HCT116 (cell line): ENCODE results near the gene CIRBP. TPM values are rescaled to one million over a fixed set of nuclear protein-coding genes. Genes with fewer than 3 reads are reported as not detected.

Source experiments
- ATAC-seq: fragments of 200-7000 bp; cut with Tn5 transposase; 2 replicates; pipeline ENCODE4 v1.9.1; 2020; ENCODE audit warnings: mild to moderate bottlenecking, moderate library complexity
- BruUV-seq: library from RNA; stranded (reverse); fragments of 400-500 nt; replicated peaks from 2 replicates; lab custom pipeline; 2021; lab: Mats Ljungman, UMichigan
- CTCF ChIA-PET: fragments of 300-600 bp; sonication (Branson Sonifier 250); formaldehyde crosslinking; loops from one replicate; lab custom pipeline; 2021; ENCODE audit warnings: antibody characterized with exemption; lab: Charles Lee
- POLR2A ChIA-PET: fragments of 300-600, 350-600 bp; sonication (Branson Sonifier 250); formaldehyde crosslinking; loops from one replicate; lab custom pipeline; 2021; ENCODE audit warnings: antibody characterized with exemption; lab: Charles Lee
- RAD21 ChIA-PET, 2 experiments: fragments of 300-600 bp; sonication (Branson Sonifier 250); formaldehyde crosslinking; loops; one replicate each; lab custom pipeline; 2023; ENCODE audit warnings: low total read pairs in 2 of 2; ENCODE audit not compliant: uncharacterized antibody in 2 of 2, unreplicated experiment in 2 of 2, low non-redundant PET in 1 of 2; lab: Charles Lee
- DNase-seq: peaks from one replicate; pipeline ENCODE4 v3.0.0-alpha.2; 2010; ENCODE audit warnings: low read depth, low spot score
- H2AFZ ChIP-seq: fragments of 200-600 bp; shearing (Covaris generic), sonication (generic); 2 replicates; pipeline ENCODE4 v1.6.1; 2017; ENCODE audit warnings: low read depth, mixed run types, mixed read lengths, antibody characterized with exemption, low read length; ENCODE audit not compliant: poor library complexity, severe bottlenecking
- H3K27ac ChIP-seq: 2 replicates; pipeline ENCODE4 v1.5.1; 2012; ENCODE audit warnings: low read depth, low read length
- H3K27me3 ChIP-seq: fragments of 200-600 bp; sonication (generic); 2 replicates; pipeline ENCODE4 v1.6.1; 2016; ENCODE audit warnings: mixed run types, low read length, mixed read lengths; ENCODE audit not compliant: insufficient read depth
- H3K36me3 ChIP-seq, 2 experiments: fragments of 200-500 bp in 1 of 2; fragments of 200-600 bp in 1 of 2; sonication (Bioruptor generic) in 1 of 2; sonication (generic) in 1 of 2; 2 replicates each; pipeline versions ENCODE4 v1.5.1 to v1.6.1; 2014 to 2016; ENCODE audit warnings: low read length in 2 of 2, inconsistent platforms in 1 of 2, mixed read lengths in 1 of 2, mixed run types in 1 of 2; ENCODE audit not compliant: insufficient read depth in 2 of 2, control insufficient read depth in 1 of 2
- H3K4me1 ChIP-seq, 2 experiments: fragments of 200-600 bp in 1 of 2; sonication (generic) in 1 of 2; 2 replicates each; pipeline versions ENCODE4 v1.5.1 to v1.6.1; 2012 to 2017; ENCODE audit warnings: low read length in 2 of 2, inconsistent platforms in 1 of 2, mild to moderate bottlenecking in 1 of 2, mixed read lengths in 1 of 2, mixed run types in 1 of 2, moderate library complexity in 1 of 2; ENCODE audit not compliant: insufficient read depth in 2 of 2, control insufficient read depth in 1 of 2
- H3K4me2 ChIP-seq: fragments of 200-600 bp; sonication (generic); 2 replicates; pipeline ENCODE4 v1.6.1; 2017; ENCODE audit warnings: mixed run types, low read length, mixed read lengths
- H3K4me3 ChIP-seq, 2 experiments: fragments of 200-600 bp in 1 of 2; sonication (generic) in 1 of 2; replicated peaks in 1 of 2; 2 replicates each; pipeline ENCODE4 v1.5.1; 2011 to 2016; ENCODE audit warnings: low read length in 2 of 2, control low read depth in 1 of 2, low read depth in 1 of 2, mild to moderate bottlenecking in 1 of 2, mixed read lengths in 1 of 2, mixed run types in 1 of 2
- H3K79me2 ChIP-seq: fragments of 200-600 bp; sonication (generic); 2 replicates; pipeline ENCODE4 v1.6.1; 2017; ENCODE audit warnings: mild to moderate bottlenecking, mixed run types, low read length, moderate library complexity, mixed read lengths; ENCODE audit not compliant: insufficient read depth
- H3K9ac ChIP-seq: fragments of 200-600 bp; sonication (generic); 2 replicates; pipeline ENCODE4 v1.6.1; 2016; ENCODE audit warnings: low read length, mixed read lengths
- H3K9me2 ChIP-seq: fragments of 200-600 bp; sonication (generic), shearing (Covaris generic); 2 replicates; pipeline ENCODE4 v1.6.1; 2017; ENCODE audit warnings: mixed run types, mild to moderate bottlenecking, moderate library complexity; ENCODE audit not compliant: insufficient read depth
- H3K9me3 ChIP-seq, 2 experiments: fragments of 200-500 bp in 1 of 2; fragments of 200-600 bp in 1 of 2; sonication (Bioruptor generic) in 1 of 2; sonication (generic) in 1 of 2; 2 replicates each; pipeline ENCODE4 v1.6.1; 2014 to 2017; ENCODE audit warnings: low read length in 2 of 2, mixed read lengths in 2 of 2, inconsistent platforms in 1 of 2, low read depth in 1 of 2, mild to moderate bottlenecking in 1 of 2, mixed run types in 1 of 2, moderate library complexity in 1 of 2; ENCODE audit not compliant: control insufficient read depth in 1 of 2, insufficient read depth in 1 of 2
- H4K20me1 ChIP-seq: fragments of 200-600 bp; sonication (generic), shearing (Covaris generic); 2 replicates; pipeline ENCODE4 v1.6.1; 2017; ENCODE audit warnings: mixed run types, mild to moderate bottlenecking, moderate library complexity; ENCODE audit not compliant: insufficient read depth
- CTCF ChIP-seq, 3 experiments: fragments of 200-600 bp in 1 of 3; sonication (generic) in 1 of 3; IDR thresholded peaks in 2 of 3; conservative IDR thresholded peaks in 1 of 3; 2 replicates each; pipeline ENCODE4 v1.5.1; 2012 to 2017; ENCODE audit warnings: low read depth in 2 of 3, low read length in 2 of 3, antibody characterized with exemption in 1 of 3, borderline replicate concordance in 1 of 3, control low read depth in 1 of 3, mild to moderate bottlenecking in 1 of 3, mixed read lengths in 1 of 3, mixed run types in 1 of 3, moderate library complexity in 1 of 3; ENCODE audit not compliant: insufficient read depth in 1 of 3
- EZH2phosphoT487 ChIP-seq: fragments of 200-600 bp; IDR thresholded peaks from 2 replicates; pipeline ENCODE4 v1.6.1; 2018; ENCODE audit warnings: antibody characterized with exemption, borderline replicate concordance
- POLR2A ChIP-seq: IDR thresholded peaks from 2 replicates; pipeline ENCODE4 v1.7.0; 2011; ENCODE audit warnings: borderline replicate concordance; ENCODE audit not compliant: insufficient read depth, insufficient read length; ENCODE audit errors: extremely low read depth
- POLR2AphosphoS5 ChIP-seq: IDR thresholded peaks from 2 replicates; pipeline ENCODE4 v1.6.1; 2011; ENCODE audit warnings: mild to moderate bottlenecking, low read depth, low read length, moderate library complexity
- REST ChIP-seq: IDR thresholded peaks from 2 replicates; pipeline ENCODE4 v1.6.1; 2012; ENCODE audit warnings: low read depth
- SIN3A ChIP-seq: IDR thresholded peaks from 2 replicates; pipeline ENCODE4 v1.6.1; 2012; ENCODE audit warnings: low read depth
- SP1 ChIP-seq: IDR thresholded peaks from 2 replicates; pipeline ENCODE4 v1.6.1; 2012; ENCODE audit warnings: low read depth
- TCF7L2 ChIP-seq: IDR thresholded peaks from 2 replicates; pipeline ENCODE4 v1.7.0; 2011; ENCODE audit warnings: borderline replicate concordance, inconsistent platforms; ENCODE audit not compliant: insufficient read depth, insufficient read length; ENCODE audit errors: extremely low read depth
- ZFX ChIP-seq: fragments of 450-650 bp; IDR thresholded peaks from 2 replicates; pipeline ENCODE4 v1.6.1; 2017
- intact Hi-C: fragments of 100-400 bp; cut with micrococcal nuclease; formaldehyde crosslinking; loops from 2 replicates; pipeline ENCODE4 v1.10.0; 2022
- total RNA-seq: library from RNA; stranded (reverse); gene quantifications from one replicate; pipeline ENCODE4 v1.2.1, GENCODE V29; 2021; ENCODE audit not compliant: unreplicated experiment

The CIRBP gene
- total RNA-seq, 1 experiment from 2014 or later = 276 TPM

- Histone ChIP-seq H3K9me2 (no peaks in the 10 kb centered on the region), H4K20me1 (peaks cover 14% of the 10 kb centered on the region; the same call in 1 of the 2 replicates), H3K9me3 (no peaks in the 10 kb centered on the region), H3K27ac (peak overlapping the region; percentile 100), H3K4me3 (peak overlapping the region; percentile 63 to 71), H2AFZ (no peak overlapping the region), H3K4me1 (peaks cover 47 to 74% of the 10 kb centered on the region in 2 experiments), H3K9ac (peak overlapping the region; percentile 99), H3K27me3 (no peaks in the 10 kb centered on the region), H3K79me2 (peaks cover 58% of the 10 kb centered on the region), H3K4me2 (peak overlapping the region; percentile 98), H3K36me3 (peaks cover 8 to 24% of the 10 kb centered on the region in 2 experiments)
- intact Hi-C loops = loop anchor here (1.0 to 10.0 kb wide), 3 partner anchors 17 to 454 kb away; partner anchors contain the start of genes CNN2, PTBP1, RNU6-2 and TMEM259
- DNase-seq = no peak
- CTCF ChIA-PET = interaction anchor here (1.0 kb wide), 1 partner anchor 17 kb away, joined by 7 read pairs; no protein-coding TSS in a partner anchor
- peak; percentile 31 for ATAC-seq
- no TSS peak for BruUV-seq
- POLR2A ChIA-PET = interaction anchor here (0.7 to 1.0 kb wide), 2 partner anchors 17 to 18 kb away, joined by 3 read pairs; no protein-coding TSS in a partner anchor
- TF ChIP-seq TCF7L2 (peak; percentile 55), EZH2phosphoT487 (no peak), ZFX (0 out of 2 replicates have a peak, but pooled peaks have one; percentile 15), POLR2A (peak; percentile 22), CTCF (IDR thresholded peaks at IDR 0.05 in 2 of 3, conservative IDR thresholded peaks at IDR 0.05 in 1 of 3; ENCODE audit: borderline replicate concordance in 1 of 3, insufficient read depth in 1 of 3, low read depth in 2 of 3, low read length in 2 of 3) (peak in 2 of 3 experiments; percentile 69 to 75; a peak in 4 of 6 replicates), SP1 (no peak), SIN3A (no peak), POLR2AphosphoS5 (peak; percentile 26; the same call in 1 of the 2 replicates), REST (no peak)
- TF ChIP-seq, all 23 proteins: peak for 5
- RAD21 ChIA-PET = no interaction called here
Observed at GRCh38 chr19:1248786-1249297, 20.3 kb upstream of the CIRBP start.
